HG02759 (cell line): Measurements from ENCODE around the gene NDEL1.

ENCODE experiments used
- ATAC-seq: cut with Tn5 transposase; IDR thresholded peaks from one replicate; pipeline ENCODE4 v1.9.1; 2021; ENCODE audit warnings: mild to moderate bottlenecking, moderate library complexity; ENCODE audit not compliant: unreplicated experiment

The NDEL1 gene

DNA sequence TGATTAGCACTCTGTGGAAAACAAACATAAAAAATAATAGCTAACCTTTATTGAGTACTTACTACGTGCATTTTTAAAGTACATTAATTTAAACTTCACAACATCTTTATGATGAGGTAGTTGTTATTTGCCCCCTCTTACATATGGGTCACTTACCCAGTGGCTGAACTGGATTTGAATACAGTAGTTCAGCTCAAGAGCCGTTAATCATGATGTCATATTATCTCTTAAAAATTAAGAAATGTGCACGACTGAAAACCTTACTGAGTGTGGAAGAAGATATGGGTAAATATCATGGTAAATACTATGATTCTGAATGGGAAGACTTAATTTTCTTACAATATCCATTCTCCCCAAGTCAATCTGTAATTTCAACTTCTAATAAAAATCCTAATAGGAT lies 17.6 kb downstream of the NDEL1 start:
- ATAC-seq = no peak

- no peak for ATAC-seq
Measured at GRCh38 chr17:8455665-8456209, 20.1 kb downstream of the NDEL1 start.

DNA sequence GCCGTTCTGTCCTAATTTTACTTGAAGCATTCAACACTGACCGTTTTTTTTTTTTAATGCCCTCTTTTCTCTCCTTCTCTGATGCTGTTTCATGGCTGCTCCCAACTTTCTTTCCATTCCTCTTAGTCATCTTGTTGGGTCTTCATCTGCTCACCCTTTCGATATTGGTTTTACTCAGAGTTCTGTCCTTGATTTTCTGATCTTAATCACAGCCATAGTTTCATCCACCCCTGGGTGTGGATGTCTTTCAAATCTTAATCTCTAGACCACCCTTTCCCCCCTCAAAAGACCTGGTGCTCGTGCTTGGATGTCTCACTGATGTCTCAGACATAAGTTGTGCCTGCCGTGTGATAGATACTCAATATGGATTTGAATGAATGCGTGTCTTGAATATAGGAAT lies 22.4 kb downstream of the NDEL1 start:
- ATAC-seq = no peak

DNA sequence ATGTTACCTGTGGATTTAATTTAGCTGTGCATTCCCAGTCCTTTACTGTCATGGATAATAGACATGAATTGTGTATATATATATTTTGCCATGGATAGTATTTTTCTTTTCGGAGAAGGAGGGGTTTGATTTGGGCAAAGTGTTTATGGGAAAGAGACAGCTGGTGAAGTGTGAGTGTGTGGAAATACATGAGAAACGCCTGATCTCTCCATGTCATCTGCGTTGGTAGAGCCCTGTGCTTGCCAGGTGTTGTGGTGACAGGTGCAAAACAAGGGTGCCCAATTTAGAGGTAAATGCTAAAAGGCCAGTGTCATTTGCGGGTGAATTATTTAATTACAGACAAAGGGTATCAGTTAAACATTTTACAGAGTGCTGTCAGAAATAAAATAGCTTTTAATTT lies 23.4 kb downstream of the NDEL1 start:
- ATAC-seq = no peak

- no peak for ATAC-seq
Measured at GRCh38 chr17:8459831-8460230, 24.1 kb downstream of the NDEL1 start.

GRCh38 chr17:8462564-8462963 lies 26.9 kb downstream of the NDEL1 start:
- ATAC-seq = no peak

- no peak for ATAC-seq
Measured at GRCh38 chr17:8463099-8463498, 27.4 kb downstream of the NDEL1 start.

DNA sequence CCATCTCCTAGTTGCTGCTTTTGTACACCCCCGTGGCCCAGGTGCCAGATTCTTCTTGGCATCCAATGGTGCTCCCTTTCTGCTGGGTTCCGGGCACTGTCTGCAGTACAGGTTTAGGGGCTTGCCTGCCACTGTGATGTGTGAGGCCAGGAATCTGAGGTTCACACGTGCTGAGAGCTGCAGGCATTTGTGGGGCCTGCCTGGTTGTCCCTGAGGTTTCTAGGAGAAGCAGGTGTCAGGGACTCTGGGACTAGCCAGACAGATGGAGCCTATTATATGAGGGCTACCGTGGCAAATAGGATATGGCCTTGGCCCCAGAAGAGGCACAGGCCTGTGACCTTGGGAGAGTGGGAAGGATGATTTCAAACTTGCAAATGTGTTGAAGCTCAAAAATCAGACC lies 29.3 kb downstream of the NDEL1 start:
- no peak for ATAC-seq

- ATAC-seq = no peak
Measured at GRCh38 chr17:8465356-8465755, 29.7 kb downstream of the NDEL1 start.

DNA sequence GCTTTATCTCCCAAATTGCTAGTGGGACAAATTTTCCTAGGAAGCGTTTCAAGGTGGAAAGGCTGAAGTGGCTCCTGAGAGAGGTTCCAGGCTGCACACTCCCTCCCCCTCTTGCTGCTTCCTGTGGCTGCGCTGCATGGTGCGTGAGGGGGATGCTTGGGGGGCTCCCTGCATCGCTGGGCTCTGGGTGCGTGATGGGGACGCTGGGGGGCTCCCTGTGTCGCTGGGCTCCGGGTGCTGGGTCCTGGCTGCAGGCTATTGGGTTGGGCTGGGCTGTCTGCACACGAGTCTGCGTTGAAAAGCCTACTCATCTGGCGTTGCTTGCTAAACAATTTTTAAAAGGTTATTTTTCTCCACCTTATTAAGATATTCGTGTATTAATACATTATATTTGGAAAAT lies 30.1 kb downstream of the NDEL1 start:
- no peak for ATAC-seq

- no peak for ATAC-seq
Measured at GRCh38 chr17:8466456-8466855, 30.8 kb downstream of the NDEL1 start.

DNA sequence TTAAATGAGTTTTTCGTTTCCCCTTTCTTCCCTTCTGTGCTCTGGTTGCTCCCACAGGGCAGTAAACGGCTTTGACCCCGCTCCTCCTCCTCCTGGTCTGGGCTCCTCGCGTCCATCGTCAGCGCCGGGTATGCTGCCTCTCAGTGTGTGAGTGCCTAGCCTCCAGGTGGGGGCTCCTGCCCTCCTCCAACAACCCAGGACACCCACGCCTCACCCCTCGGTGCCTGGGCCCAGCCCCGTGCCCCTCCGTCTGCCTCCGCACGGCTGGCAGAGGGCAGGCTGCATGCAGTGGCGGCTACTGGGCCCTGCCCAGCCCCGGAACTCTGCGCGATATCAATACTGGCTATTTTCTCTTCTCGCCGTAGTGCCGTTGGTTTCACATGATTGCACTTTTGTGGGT lies 31.2 kb downstream of the NDEL1 start:
- no peak for ATAC-seq

DNA sequence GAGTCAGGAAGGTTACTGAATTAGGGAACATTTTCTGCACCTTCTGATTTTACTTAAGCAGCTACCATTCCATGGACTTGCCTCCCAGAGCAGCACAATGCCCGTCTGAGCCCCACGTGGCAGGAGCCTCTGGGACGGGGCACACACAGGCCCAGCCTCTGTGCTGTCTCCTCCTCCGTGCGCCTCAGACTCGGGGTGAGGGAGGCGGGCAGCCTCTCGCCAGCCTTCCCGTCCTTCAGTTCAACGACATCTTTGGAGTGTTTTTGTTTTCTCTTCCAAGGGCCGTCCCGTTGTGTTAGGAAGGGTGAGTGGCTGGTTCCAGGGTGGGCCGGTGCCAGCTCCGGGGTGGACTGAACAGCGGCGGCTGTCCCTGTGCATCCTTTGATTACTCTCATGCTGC lies 31.8 kb downstream of the NDEL1 start:
- ATAC-seq = no peak

- no peak for ATAC-seq
Measured at GRCh38 chr17:8468127-8468526, 32.4 kb downstream of the NDEL1 start.

- ATAC-seq = no peak
Measured at GRCh38 chr17:8468980-8469379, 33.3 kb downstream of the NDEL1 start.

- ATAC-seq = no peak
Measured at GRCh38 chr17:8469964-8470363, 34.3 kb downstream of the NDEL1 start.

DNA sequence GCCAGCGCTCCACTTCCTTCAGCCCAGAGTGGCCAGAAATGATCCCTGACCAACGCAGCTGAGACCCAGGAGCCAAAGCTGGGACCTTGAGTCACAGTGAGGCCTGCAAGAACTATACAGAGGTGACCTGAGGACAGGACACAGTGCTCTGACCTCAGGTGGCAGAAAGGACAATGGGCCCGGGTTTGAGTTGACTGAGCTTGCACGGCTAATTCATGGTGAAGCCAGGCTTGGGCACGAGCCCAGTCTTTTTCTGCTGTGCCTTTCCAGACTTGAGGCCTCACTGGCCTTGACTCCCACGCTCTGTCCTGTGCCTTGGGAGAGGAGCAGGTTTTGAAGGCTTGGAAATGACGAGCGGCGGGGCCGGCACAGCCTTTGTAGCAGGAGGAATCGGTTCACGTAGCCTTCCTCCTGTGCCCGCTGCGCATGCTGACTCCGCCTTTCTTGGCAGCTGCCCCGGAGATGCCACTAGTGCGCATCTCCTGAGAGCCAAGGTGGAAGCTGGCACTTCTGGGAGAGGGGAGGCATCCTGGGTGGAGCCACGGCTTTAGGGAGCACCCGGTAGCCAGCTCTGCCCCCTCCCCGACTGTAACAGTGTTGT lies 34.9 kb downstream of the NDEL1 start:
- no peak for ATAC-seq

DNA sequence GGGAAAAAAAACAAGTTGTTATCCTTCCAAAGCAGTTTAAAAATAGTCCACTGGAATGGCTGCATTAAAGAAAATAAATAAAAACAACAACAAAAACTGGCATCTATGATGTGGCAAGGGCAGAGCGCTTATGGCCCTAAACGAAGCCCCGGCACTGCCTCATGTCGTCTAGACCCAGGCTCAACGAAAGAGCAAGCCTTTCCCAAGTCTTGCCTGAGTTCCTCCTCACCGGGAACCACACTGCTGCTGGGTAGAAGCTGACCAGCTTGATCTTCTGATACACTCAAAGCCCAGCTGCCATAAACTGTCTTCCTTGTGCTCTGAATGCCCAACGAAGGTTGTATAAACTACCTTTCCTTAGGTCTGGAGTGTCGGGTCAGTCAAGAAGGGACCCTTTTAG lies 37.0 kb downstream of the NDEL1 start:
- no peak for ATAC-seq

DNA sequence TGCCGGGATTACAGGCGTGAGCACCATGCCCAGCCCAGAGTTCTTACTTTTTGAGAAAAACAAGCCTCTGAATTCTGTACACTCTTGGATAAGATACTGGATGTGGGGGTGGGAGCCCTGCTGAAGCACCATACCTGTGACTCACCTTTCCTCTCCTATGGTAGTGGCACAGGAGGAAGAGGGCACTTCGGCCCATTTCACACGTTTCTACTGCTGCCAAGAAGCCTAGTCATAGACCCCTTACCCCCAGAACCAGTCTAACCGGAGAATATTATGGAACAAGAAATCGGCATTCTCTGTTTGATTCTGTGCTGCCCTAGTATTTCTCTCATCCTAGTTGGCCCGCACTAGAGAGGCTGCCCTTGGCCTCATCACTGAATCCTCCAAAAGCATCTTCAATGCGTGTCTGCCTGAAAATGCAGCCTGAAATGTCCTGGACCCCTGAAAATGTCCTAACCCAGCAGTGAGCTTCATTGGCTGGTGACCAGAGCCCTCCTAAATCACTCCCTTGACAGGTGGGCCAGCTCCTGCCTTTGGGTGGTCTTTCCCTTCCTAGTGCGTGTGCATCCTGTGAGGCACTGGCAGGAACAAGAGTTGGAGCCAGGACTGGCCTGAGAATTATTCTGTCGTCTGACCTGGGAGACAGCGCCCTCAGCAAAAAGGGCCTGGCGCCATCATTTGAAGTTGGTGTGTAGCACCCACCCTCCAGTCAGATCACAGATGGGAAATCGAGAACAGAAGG lies 37.9 kb downstream of the NDEL1 start:
- no peak for ATAC-seq

DNA sequence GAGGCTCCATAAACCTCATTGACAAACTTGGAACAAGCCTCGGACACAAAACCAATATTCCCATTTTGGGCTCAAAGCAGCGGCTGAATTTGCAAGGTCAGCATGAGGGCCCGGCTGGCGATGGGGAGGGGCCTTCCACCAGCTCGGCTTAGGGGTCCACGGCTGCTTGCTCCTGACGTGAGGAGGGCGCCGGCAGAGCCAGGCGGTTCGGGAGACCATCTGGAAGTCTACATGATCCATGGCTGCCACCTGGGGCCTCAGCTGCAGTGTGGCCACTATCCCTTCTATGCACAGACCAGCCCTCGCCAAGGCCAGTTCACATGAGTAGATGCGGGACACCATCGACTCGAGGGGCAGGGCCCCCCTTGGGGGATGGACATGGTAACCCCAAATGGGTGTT lies 39.1 kb downstream of the NDEL1 start:
- no peak for ATAC-seq

DNA sequence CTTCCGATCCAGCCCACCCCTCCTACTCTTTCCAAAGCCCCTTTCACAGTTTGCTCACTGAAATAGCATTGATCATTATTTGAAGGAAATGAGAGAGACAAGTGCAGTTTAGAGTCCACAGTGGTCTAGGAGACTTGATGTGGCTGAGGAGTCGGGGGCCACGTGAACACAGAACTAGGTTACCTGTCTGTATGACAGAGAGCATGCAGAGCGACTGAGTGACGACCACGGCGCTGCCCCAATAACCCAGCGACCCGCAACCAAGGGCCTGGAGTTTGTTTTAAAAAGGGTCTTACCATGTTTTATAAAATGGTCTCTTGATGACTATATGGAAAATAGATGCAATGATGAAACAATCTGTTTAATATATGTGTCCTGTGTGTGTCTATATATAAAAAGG lies 39.5 kb downstream of the NDEL1 start:
- ATAC-seq = no peak

GRCh38 chr17:8475781-8476180 lies 40.1 kb downstream of the NDEL1 start:
- ATAC-seq = no peak

GRCh38 chr17:8476741-8477140 lies 41.1 kb downstream of the NDEL1 start:
- ATAC-seq = no peak
